GM21619 (cell line): ENCODE data around the gene MDM1.

Experiments
- ATAC-seq: cut with Tn5 transposase; IDR thresholded peaks from one replicate; pipeline ENCODE4 v1.9.1; 2021; ENCODE audit not compliant: unreplicated experiment

Gene MDM1

DNA sequence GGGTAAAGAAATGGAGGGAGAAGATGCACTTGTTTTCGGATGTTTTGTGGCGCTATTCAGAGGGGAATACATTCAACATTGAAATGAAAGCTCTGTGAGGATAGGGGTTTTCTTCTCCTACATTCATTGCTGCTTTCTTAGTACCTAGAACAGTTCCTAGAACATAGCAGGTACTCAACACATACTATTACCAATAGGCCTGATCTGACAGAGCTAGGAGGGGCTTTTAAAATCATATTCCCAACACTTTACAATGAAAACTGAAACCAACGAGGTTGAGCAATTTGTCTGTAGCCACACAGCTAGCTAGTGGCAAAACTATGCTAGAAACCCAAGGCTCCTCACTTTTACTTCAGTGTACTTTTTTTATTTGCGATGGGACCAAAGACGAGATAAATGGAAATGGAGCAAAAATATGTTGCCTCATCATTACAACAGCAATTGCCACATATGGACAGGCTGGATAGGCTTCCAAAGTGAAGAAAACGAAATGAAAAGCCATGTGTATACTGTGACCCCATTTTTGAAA is 55.7 kb downstream of the MDM1 start:
- ATAC-seq: no peak

DNA sequence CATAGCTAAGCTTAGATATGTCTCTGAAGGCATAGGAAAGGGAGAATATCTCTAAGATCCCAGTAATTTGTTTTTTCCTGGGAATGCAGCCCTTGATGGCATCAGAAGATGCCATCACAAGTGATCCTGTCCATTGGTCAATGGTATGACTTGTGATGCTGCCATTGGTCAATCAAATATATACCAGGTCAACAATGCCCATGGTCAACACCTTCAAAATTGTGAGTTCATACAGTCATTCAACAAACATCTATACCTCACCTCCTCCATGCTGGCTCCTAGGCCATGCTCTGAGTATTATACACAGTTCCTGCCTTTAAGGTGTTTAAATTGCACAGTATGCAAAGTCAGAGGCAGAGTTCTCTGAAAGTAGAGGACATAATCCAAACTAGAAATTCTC is 59.4 kb downstream of the MDM1 start:
- ATAC-seq: no peak

DNA sequence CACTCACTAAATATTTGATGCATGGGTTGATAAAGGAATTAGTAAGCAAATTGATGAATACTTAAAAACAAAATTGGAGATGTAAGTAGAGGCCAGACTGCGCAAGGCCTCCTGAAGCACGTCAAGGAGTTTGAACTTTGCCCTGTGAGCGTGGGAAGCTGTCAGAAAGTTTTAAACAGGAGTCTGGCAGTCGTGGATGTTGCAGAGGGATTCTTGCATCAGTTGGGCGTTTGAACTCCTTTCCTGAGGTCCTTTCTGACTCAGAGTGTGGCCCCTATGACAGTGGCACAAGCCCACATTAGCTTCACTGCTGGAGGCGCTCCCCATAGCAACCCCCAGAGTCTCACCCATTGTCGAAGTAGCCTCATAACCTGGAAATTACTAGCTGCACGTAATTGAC is 60.8 kb downstream of the MDM1 start:
- ATAC-seq: no peak

DNA sequence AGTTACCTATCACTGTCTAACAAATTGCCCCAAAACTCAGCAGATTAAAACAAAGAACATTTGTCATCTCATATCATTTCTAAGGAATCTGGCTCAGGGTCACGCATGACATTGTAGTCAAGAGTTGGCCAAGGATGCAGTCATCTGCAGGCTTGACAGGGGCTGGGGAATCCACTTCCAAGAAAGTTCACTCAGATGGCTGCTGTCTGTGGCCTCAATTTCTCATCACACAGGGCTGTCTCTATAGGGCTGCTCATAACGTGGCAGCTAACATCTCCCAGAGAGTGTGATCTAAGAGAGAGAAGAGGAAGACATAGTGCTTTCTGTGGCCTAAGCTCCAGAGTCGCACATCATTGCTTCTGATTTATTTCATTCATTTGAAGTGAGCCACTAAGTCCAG is 61.8 kb downstream of the MDM1 start:
- no peak for ATAC-seq

DNA sequence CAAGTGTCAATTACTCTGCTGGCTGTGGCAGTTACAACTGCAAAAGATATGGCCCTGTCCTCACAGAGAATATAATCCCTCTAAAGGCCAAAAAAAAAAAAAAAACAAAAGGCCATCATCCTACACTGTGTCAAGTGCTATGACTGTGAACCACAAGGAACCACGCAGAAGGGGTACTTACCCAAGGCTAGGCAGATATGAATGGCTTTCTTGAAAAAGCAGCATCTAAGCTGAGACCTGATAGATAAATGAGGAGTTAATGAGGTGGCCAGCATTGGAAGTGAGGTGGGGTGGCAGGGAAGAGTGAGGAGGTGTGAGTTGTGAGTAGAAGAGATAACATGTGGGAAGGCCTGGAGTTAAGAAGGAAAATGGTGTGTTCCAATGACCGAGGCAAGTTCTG is 62.4 kb downstream of the MDM1 start:
- no peak for ATAC-seq

DNA sequence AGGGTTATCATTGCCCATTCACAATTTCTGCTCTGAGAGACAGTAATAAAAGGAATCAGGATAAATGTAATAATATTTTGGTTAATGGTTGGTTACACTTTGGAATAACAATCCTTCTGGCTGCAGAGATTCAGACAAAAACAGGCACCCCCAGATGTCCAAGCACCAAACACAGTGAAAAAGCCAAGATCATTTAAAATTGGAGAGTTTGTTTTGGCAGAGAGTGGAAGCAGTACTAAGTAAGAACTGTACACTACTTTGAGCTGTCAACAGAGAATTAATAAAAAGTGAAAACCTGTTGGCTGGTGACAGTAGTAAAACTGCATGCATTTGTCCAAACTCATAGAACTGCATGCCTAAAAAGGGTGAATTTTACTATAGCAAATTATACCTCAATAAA is 63.2 kb downstream of the MDM1 start:
- no peak for ATAC-seq

DNA sequence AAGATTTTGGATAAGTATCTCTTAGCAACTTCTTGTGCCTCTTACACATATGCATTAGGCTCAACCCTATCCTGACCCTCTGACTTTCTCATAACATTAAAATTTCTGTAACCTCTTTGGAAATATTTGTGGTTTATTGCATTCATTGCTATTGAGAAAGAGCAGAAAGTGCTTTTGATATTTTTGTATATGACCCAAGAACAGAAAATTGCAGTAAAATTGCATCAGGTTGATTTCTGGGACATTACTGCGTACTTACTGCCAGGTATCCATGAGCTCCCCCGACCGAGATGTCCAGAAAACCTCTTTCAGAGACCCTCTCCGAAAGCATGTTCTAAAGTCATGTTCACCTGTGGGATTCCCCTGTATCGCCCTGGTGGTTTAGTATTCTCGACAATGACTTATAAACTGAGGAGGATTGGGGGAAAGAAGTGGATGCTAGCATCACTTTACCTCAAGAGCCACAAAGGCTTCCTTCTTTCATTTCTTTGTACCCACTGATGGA is 64.2 kb downstream of the MDM1 start:
- no peak for ATAC-seq

DNA sequence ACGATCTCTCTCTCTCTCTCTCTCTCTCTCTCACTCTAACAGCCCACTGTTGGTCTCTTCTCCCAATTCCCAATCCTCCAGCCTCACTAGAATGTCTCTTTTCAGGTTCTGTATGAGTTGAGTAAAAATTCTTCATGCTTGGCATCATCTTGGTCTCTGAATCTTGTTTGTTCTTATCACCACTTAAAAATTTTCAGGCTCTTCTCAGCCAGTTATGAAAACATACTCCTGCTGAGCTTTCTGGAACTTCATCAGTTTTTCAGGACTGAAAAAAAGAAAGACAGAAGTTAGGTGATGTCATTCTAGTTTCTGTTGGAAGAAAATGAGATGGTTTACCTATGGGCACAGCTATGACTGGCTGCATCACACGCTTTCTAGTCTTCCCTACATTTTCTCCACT is 67.3 kb downstream of the MDM1 start:
- no peak for ATAC-seq

DNA sequence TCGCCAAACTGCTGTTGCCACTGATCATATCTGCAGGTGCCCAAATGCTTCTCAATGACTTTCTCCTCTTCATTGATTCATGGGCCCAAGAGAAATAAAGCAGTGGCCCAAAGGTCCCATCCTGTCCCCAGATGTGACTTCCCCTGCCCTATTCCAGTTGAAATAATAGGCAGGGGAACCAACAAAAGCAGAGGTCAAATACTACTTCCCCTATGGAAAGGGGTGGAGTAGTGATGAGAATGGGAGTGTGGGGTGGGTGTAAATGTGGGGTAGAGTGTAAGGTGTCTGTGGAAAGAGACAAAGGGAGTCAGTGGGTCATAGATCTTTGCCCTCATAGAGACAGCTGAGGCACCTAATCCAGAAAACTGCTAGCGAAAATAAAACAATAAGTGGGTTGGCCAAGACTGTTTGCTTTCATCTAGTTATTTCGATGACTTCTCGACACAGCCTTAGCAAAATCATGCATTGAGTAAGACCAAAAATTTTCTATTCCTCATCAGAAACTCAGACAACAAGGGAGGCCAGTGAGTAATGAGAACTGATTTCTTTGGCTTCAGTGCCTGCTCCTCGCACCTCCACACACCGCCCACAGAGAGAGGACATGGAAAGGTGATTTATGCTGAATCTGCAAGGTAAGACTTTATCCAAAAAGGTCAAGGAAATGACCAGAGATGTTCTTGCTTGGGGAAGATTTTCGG is 67.9 kb downstream of the MDM1 start:
- ATAC-seq: no peak

DNA sequence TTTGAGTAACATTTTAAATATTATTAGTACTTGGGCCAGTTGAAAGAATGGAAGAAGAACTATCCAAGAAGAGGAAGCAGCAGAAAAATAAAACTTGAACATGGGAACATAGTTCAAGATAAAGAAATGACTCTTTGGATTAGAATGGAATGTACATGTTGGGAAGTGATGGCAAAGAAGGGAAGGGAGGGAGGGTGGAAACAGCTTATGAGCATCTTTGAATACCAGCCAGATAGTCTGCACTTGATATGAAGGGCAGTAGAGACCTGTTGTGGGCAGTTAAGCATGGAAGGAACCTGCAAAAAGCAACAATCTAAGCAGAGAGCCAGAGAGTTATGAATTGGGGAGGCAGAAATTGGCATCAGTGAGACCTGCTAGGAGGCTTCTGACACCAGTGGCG is 68.8 kb downstream of the MDM1 start:
- ATAC-seq: no peak

DNA sequence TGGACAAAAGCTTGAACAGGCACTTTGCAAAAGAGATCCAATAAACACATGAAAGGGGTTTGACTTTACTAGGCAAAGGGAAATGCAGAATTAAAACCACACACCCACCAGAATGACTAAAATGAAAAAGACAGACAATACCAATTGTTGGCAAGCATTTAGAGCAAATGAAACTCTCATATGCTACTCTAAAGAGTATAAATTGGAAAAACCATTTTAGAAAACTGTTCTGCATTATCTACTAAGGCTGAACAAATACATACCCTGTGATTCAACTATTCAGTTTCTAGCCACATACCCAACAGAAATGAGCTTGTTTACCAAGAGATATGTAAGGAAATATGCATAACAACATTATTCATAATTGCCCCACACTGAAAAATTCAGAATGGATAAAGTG is 70.3 kb downstream of the MDM1 start:
- no peak for ATAC-seq

DNA sequence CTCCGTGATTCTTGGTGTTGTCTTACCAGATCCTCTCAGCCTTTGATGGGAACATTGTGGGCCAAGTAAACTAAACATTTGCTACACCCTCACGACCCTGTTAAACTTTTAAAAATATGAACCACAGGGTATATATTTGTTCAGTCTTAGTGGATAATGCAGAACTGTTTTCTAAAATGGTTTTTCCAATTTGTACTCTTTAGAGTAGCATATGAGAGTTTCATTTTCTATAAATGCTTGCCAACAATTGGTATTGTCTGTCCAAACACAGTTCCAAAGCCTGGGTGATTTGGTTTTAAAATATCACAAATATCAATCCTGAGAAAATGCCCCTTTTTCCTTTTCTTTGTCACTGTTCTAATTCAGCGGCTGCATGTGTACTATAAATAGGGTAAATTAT is 72.0 kb downstream of the MDM1 start:
- ATAC-seq: no peak

DNA sequence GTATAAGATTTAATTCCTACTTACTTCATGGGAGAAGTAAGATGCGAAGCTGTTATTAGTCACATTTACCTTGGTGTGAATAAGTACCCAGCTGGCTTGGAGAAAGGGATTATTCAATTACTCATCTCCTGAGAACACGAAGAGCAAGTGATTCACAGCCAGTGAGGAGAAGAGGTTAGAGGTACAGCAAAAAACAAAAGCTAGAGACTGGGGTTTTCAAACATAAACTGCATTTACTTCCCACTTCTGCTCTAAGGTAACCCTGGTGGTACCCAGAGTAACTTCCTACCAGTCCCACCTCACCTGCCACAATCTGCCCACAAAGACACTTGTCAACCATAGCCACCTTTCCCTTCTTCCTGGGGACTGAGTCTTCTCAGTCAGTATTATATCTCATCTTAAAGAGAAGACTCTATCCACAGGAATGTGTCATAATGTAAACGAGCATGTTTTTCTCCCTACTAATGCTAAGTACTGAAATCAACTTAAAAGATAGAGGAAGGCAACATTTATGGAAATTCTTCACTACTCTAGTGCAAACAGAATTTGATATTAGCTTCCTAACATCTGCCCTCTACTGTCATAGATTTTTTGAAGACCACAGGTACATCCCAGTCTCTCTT is 72.7 kb downstream of the MDM1 start:
- peak; percentile 44 for ATAC-seq

DNA sequence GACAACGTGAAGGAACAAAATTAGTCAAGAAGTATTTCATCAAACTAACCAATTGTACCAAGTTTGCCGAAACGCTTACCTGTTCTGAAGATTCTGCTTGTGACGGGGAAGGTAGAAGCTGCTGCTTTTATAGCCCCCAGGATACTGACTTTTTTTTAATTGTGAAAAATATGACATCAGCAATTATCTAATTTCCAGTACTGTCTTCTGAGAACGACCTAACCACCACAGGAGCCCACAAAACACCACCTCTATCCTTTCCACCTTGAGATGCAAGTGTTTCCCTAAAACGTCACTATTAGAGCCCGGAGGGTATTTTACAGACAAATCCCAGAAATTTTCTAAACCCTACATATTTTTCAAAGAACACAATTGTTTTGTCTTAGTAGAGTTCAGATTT is 78.7 kb downstream of the MDM1 start, which contains the start of gene IL22:
Gene IL22, minus strand, starts transcription at position 101 of the 400 bp plus-strand sequence. CDS start 156 bp downstream, outside the sequence.
- no peak for ATAC-seq

DNA sequence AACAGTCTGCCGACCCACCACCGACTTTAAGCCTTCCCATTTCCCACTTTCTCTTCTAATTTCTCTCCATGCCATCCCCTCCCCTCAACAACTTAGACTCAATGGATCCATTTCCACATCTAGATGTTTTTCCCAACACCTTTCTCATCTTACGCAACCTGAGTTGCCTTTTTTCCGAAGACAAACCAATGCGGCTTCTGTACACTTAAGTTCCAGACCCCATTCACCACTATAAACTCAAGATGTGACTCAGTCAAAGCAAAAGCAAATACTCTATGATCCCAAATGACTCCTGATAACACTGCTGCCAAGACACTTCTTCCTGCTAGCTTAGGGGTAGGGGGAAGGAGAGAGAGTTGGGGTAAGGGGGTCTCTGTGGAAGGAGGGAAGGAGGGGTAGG is 80.1 kb downstream of the MDM1 start:
- ATAC-seq: no peak

DNA sequence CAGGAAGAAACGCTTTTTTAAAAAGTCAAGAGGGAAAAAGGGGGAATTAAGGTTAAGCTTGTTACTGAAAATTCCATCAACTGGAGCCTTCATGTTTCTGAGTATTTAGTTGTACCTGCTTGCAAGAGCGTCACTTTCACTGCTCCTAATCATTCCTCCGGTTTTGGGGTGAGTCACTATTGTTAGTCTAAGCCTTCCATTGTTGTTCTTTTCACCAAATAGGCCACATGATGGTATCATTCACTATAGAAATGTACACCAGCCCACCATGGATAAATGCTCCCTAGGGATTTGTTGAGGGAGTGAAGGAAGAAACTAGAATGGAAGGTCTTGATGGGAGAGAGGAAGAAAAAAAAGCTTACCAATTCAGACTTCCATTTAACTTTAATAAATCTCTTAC is 81.7 kb downstream of the MDM1 start:
- ATAC-seq: no peak

DNA sequence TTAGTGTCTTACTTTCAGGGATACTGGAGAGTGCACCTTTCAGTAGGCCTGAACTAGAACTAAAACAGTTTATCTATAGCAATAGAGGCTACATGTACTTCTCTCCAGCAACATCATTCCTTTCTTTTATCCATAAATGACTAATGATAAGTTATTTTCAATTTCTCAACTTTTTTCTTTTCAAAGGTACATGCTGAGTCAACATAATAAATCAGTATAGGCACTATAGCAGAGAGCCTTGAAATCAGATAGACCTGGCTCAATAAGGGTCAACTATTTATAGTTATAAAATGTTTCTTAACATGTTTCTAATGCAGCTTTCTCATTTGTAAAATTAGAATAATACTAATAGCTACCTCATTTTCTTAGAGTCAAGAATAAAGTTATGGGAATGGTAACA is 84.4 kb downstream of the MDM1 start:
- ATAC-seq: no peak

DNA sequence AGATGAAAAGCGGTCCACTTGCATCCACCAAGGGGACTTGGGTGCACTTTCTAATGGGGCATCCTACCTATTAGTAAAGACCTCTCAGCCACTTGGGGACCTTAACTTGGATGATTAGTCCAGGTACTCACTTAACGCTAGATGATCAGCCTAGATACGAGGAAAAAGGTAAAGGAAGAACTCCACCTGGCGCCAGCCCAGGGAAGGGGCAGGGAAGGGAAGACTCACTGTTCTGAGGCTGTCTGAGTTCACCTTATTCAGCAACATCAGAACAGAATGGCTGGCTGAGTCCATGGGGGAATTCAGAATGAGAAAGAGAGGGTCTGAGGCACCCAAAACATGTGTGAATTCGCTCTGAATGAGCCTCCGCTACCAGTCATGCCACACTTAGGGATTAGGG is 85.8 kb downstream of the MDM1 start:
- no peak for ATAC-seq

DNA sequence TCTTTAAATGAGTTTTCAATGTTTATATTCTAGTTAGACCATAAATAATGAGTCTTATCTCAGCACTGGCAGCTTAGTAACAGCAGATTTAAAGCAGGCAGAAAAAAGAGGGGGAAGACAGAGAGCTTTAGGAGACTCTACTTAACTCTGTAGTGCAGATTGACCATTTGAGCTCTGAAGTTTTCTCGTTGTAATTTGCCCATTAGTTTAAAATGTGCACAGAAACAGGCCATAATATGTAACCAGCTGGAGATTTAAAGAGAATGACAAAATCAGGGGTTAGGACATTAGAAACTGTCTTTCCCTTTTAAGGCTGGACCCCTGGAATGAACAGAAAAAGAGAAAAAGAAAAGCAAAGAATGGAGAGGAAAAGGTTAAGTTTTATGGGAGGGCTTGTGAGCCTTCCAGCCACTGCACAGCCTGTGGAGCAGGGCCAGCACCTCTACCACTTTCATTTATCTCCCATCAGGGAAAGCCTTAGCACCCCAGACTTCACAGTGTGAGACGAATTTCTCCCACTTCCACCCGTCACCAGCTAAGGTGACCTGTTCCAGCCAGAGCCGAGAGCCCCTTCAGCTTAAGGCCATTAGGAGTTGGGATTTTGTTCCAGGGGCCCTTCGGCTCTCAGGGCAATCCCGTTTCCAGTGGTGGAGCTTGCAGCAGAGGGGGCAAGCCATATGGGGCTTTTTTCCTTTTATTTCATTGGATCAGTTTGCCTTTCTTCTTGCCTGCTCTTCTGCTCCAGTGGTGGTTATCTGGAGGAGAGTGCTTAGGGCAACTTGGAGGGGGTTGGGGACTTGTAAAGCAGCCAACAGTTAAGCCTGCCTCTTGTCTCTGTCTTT is 86.8 kb downstream of the MDM1 start:
- ATAC-seq: no peak
